ENCODE results near the gene ARHGEF28. TPM values are rescaled to one million over a fixed set of nuclear protein-coding genes. Genes with fewer than 3 reads are reported as not detected.

ARHGEF28 gene
- total and polyA plus RNA-seq, 12 donors, result 0.62 to 3.4 (median 1.5) TPM

GRCh38 chr5:73732045-73732444, 106.0 kb downstream of the ARHGEF28 start:
- intact Hi-C loops (cut with DNase I), result no loop called here
- no peaks in the 10 kb centered on the region for H3K36me3 ChIP-seq
- no peak for ATAC-seq
- no peak overlapping the region for H3K4me3 ChIP-seq
- peaks cover 0 to 14% (median 3%) of the 10 kb centered on the region in 9 donors for H3K4me1 ChIP-seq
- H3K27me3 ChIP-seq, result no peaks in the 10 kb centered on the region
- DNase-seq, result no peak
- no peak overlapping the region for H3K27ac ChIP-seq
- no peaks in the 10 kb centered on the region for H3K9me3 ChIP-seq
- TF ChIP-seq, protein P1, sequence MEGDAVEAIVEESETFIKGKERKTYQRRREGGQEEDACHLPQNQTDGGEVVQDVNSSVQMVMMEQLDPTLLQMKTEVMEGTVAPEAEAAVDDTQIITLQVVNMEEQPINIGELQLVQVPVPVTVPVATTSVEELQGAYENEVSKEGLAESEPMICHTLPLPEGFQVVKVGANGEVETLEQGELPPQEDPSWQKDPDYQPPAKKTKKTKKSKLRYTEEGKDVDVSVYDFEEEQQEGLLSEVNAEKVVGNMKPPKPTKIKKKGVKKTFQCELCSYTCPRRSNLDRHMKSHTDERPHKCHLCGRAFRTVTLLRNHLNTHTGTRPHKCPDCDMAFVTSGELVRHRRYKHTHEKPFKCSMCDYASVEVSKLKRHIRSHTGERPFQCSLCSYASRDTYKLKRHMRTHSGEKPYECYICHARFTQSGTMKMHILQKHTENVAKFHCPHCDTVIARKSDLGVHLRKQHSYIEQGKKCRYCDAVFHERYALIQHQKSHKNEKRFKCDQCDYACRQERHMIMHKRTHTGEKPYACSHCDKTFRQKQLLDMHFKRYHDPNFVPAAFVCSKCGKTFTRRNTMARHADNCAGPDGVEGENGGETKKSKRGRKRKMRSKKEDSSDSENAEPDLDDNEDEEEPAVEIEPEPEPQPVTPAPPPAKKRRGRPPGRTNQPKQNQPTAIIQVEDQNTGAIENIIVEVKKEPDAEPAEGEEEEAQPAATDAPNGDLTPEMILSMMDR (IDR thresholded peaks at IDR 0.05), result no peak
- WGBS, 2 donors, result 96 to 99% methylated on average over 2 of the region's 2 CpGs

DNA sequence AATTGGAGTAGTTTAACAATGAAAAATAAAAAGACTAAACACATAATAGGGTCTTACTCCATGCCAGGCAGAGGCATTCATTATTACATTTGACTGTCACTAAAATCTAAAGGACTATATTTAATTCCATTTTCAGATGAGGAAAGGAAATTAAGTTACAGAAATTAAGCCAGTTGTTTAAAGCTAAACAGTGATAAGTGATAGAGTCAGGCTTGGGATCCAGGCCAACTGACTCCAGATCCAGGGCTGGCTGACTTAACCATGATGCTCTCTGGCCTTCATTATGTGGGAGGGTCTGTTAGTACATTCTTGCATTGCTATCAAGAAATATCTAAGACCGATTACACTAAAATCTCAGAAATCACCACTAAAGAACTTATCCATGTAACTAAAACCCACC, 107.2 kb downstream of the ARHGEF28 start:
- H3K4me1 ChIP-seq, result peaks cover 0 to 11% (median 0%) of the 10 kb centered on the region in 9 donors
- intact Hi-C loops (cut with DNase I), result no loop called here
- TF ChIP-seq, protein P1 (IDR thresholded peaks at IDR 0.05), result no peak

DNA sequence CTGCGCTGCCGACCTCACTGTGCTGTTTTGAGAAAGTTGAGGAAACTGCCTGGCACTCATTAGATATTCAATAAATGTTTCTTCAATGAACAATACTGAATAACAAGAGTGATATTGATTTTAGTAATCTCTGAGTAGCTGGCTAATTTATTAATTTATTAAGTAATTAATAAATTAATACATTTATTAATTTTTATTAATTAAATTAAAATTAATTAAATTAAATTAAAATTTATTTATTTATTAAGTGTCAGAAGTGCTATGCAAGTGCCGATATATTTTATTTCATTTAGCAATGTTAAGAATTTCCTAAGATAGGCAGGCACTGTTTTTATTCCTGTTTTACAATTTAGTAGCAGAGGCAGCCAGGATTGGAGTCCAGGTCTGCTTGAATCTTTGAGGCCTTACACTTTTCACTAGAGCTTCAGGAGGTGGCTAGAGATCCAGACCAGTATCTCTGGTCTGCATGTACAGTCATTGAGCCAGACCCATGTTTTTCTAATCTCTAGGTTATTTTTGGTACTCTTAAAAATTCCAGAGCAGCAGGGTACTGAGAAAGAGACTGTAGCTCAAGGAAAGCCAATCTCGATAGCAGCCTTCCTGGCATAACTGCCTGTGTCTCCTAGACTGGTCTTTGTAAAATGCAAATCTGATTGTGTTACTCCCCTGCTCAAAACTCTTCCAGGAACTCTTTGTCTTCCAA, 109.2 kb downstream of the ARHGEF28 start:
- ATAC-seq (peak in 6 of 8 donors; percentile 37 to 81 (median 56)), DNase-seq (no peak)
- TF ChIP-seq, protein P1 (IDR thresholded peaks at IDR 0.05), result no peak
- no peak overlapping the region for H3K27ac ChIP-seq
- H3K4me3 ChIP-seq, result no peak overlapping the region
- peaks cover 0 to 15% (median 0%) of the 10 kb centered on the region in 9 donors for H3K4me1 ChIP-seq
- 56 to 80% methylated on average over 4 of the region's 4 CpGs for WGBS, 2 donors
- H3K27me3 ChIP-seq, result no peaks in the 10 kb centered on the region
- no peaks in the 10 kb centered on the region for H3K36me3 ChIP-seq
- intact Hi-C loops (cut with DNase I), result no loop called here
- H3K9me3 ChIP-seq, result no peaks in the 10 kb centered on the region

More for the DNA sequence above, 107.2 kb downstream of the ARHGEF28 start:
- Histone ChIP-seq H3K27ac (no peak overlapping the region), H3K36me3 (no peaks in the 10 kb centered on the region), H3K27me3 (no peaks in the 10 kb centered on the region), H3K4me3 (no peak overlapping the region), H3K9me3 (no peaks in the 10 kb centered on the region)
- DNase-seq, result no peak
- ATAC-seq, result no peak
- 58 to 68% methylated on average over 1 of the region's 1 CpG for WGBS, 2 donors

DNA sequence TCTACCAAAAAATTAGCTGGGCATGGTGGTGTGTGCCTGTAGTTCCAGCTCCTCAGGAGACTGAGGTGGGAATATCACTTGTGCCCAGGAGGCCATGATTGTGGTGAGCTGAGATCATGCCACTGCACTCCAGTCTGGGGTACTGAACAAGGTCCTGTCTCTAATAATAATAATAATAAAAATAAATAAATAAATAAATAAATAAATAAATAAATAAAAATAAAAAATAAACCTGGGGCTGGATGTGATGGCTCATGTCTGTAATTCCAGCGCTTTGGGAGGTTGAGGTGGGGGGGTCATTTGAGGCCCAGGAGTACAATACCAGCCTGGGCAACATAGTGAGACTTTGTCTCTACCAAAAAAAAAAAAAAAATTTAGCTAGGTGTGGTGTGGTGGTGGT, 113.7 kb downstream of the ARHGEF28 start:
- Histone ChIP-seq H3K36me3 (no peaks in the 10 kb centered on the region), H3K4me1 (peaks cover 0 to 21% (median 0%) of the 10 kb centered on the region in 9 donors), H3K4me3 (no peak overlapping the region), H3K27me3 (no peaks in the 10 kb centered on the region), H3K27ac (peak overlapping the region in 1 of 10 donors; percentile 30), H3K9me3 (no peaks in the 10 kb centered on the region)
- TF ChIP-seq, protein P1 (IDR thresholded peaks at IDR 0.05), result no peak
- intact Hi-C loops (cut with DNase I), result no loop called here
- WGBS, 2 donors, result 95 to 98% methylated on average over 1 of the region's 1 CpG
- no peak for DNase-seq
- no peak for ATAC-seq
